CD4-positive, alpha-beta T cell (primary cell): ENCODE data around the gene BATF3. TPM values are rescaled to one million over a fixed set of nuclear protein-coding genes. Genes with fewer than 3 reads are reported as not detected.

Experiments used
- ATAC-seq: fragments of 200-7000 bp; cut with Tn5 transposase; one replicate; pipeline ENCODE4 v1.10.0; 2022; ENCODE audit warnings: mild to moderate bottlenecking; ENCODE audit not compliant: poor library complexity
- CTCF ChIA-PET: fragments of 350-600 bp; sonication (Branson Sonifier 250); formaldehyde crosslinking; loops from one replicate; lab custom pipeline; 2021; ENCODE audit warnings: antibody characterized with exemption, inconsistent platforms; lab: Charles Lee
- POLR2A ChIA-PET: fragments of 350-600 bp; sonication (Branson Sonifier 250); formaldehyde crosslinking; loops from one replicate; lab custom pipeline; 2021; ENCODE audit warnings: antibody characterized with exemption, inconsistent platforms; lab: Charles Lee
- DNase-seq, 14 experiments: peaks; one replicate each; pipeline ENCODE4 v3.0.0-alpha.2; 2013 to 2020; ENCODE audit warnings: mixed read lengths in 2 of 14
- H3K27ac ChIP-seq, 2 donors: one replicate each; pipeline versions ENCODE4 v1.5.1 to v1.7.0; 2013; ENCODE audit warnings: low read length in 2 of 2, low read depth in 1 of 2, mild to moderate bottlenecking in 1 of 2
- H3K27me3 ChIP-seq, 2 experiments: 1 replicate in 1 of 2; 2 replicates in 1 of 2; pipeline versions ENCODE4 v1.6.1 to v1.7.0; 2013; ENCODE audit warnings: low read length in 2 of 2, control low read depth in 1 of 2, mild to moderate bottlenecking in 1 of 2, moderate library complexity in 1 of 2; ENCODE audit not compliant: insufficient read depth in 2 of 2, control insufficient read depth in 1 of 2
- H3K36me3 ChIP-seq: one replicate; pipeline ENCODE4 v1.6.1; 2013; ENCODE audit warnings: low read length, control low read depth; ENCODE audit not compliant: insufficient read depth
- H3K4me1 ChIP-seq: one replicate; pipeline ENCODE4 v1.6.1; 2013; ENCODE audit warnings: low read length, control low read depth; ENCODE audit not compliant: insufficient read depth
- H3K4me3 ChIP-seq: one replicate; pipeline ENCODE4 v1.5.1; 2013; ENCODE audit warnings: mild to moderate bottlenecking, low read length, moderate library complexity
- H3K9me3 ChIP-seq, 2 experiments: 1 replicate in 1 of 2; 2 replicates in 1 of 2; pipeline versions ENCODE4 v1.6.1 to v1.7.0; 2013; ENCODE audit warnings: low read length in 2 of 2, mild to moderate bottlenecking in 2 of 2, control low read depth in 1 of 2, moderate library complexity in 1 of 2; ENCODE audit not compliant: control insufficient read depth in 1 of 2, insufficient read depth in 1 of 2
- H3K27ac Mint-ChIP-seq: one replicate; pipeline ENCODE4 v1.8.0; 2020; ENCODE audit warnings: mixed read lengths
- H3K27me3 Mint-ChIP-seq: one replicate; pipeline ENCODE4 v1.8.0; 2021; ENCODE audit warnings: mixed read lengths
- H3K36me3 Mint-ChIP-seq: one replicate; pipeline ENCODE4 v1.8.0; 2021; ENCODE audit warnings: low read depth, mixed read lengths
- H3K4me1 Mint-ChIP-seq: one replicate; pipeline ENCODE4 v1.8.0; 2021; ENCODE audit warnings: low read depth, mixed read lengths
- H3K4me3 Mint-ChIP-seq: one replicate; pipeline ENCODE4 v1.8.0; 2020; ENCODE audit warnings: mild to moderate bottlenecking, mixed read lengths
- H3K9me3 Mint-ChIP-seq: one replicate; pipeline ENCODE4 v1.8.0; 2020; ENCODE audit warnings: mixed read lengths
- CTCF ChIP-seq: fragments of 200-600 bp; IDR thresholded peaks from one replicate; pipeline ENCODE4 v1.8.0; 2022; ENCODE audit warnings: antibody characterized with exemption, mild to moderate bottlenecking
- intact Hi-C, 2 experiments: fragments of 100-400 bp; cut with DNase I in 1 of 2; cut with micrococcal nuclease in 1 of 2; formaldehyde crosslinking; loops; one replicate each; pipeline versions ENCODE4 v1.15.1 to v1.9.0; 2023 to 2025; cut with DNase I, micrococcal nuclease
- total RNA-seq, 174 experiments: library from RNA in 2 of 174; stranded (reverse) in 2 of 174; gene quantifications; one replicate each; pipeline ENCODE4 v1.2.3 and lab custom pipeline; 2021 to 2026

The BATF3 gene
- total RNA-seq, 2 experiments from 2014 or later = 0.92 to 1.2 TPM

- ATAC-seq = no peak
- ChIA-PET CTCF (interaction anchor here (1.5 to 2.7 kb wide), 2 partner anchors 37 to 52 kb away, joined by 3 to 10 read pairs; no protein-coding TSS in a partner anchor), POLR2A (interaction anchor here (1.7 kb wide), 2 partner anchors 10 to 89 kb away, joined by 4 to 7 read pairs; partner anchors contain the start of genes NSL1 and TATDN3)
- H3K27ac ChIP-seq = no peak overlapping the region
- no peak overlapping the region for H3K4me3 Mint-ChIP-seq
- H3K27me3 ChIP-seq = no peaks in the 10 kb centered on the region
- H3K27me3 Mint-ChIP-seq = no peaks in the 10 kb centered on the region
- intact Hi-C loops = loop anchor here (5.0 to 10.0 kb wide), 3 partner anchors 35 to 83 kb away; no protein-coding TSS in a partner anchor
- H3K4me1 ChIP-seq = peaks cover 30% of the 10 kb centered on the region
- H3K4me3 ChIP-seq = no peak overlapping the region
- peaks cover 41% of the 10 kb centered on the region for H3K4me1 Mint-ChIP-seq
- H3K27ac Mint-ChIP-seq = no peak overlapping the region
- no peaks in the 10 kb centered on the region for H3K36me3 ChIP-seq
- no peaks in the 10 kb centered on the region for H3K9me3 ChIP-seq
- no peaks in the 10 kb centered on the region for H3K36me3 Mint-ChIP-seq
- peak in 2 of 14 experiments; percentile 32 for DNase-seq
- TF ChIP-seq CTCF = no peak
- H3K9me3 Mint-ChIP-seq = no peaks in the 10 kb centered on the region
Measured at GRCh38 chr1:212701910-212702309, 2.3 kb upstream of the BATF3 start.

GRCh38 chr1:212700892-212701819 lies 1.5 kb upstream of the BATF3 start:
- intact Hi-C loops = loop anchor here (5.0 to 10.0 kb wide), 3 partner anchors 36 to 84 kb away; no protein-coding TSS in a partner anchor
- H3K9me3 ChIP-seq = no peaks in the 10 kb centered on the region
- H3K9me3 Mint-ChIP-seq = no peaks in the 10 kb centered on the region
- POLR2A ChIA-PET = interaction anchor here (0.7 to 1.7 kb wide), 5 partner anchors 10 to 142 kb away, joined by 3 to 7 read pairs (median 4); partner anchors contain the start of genes NSL1 and TATDN3
- H3K36me3 ChIP-seq = no peaks in the 10 kb centered on the region
- CTCF ChIA-PET = interaction anchor here (0.6 to 2.7 kb wide), 3 partner anchors 36 to 1370 kb away, joined by 3 to 10 read pairs (median 3); no protein-coding TSS in a partner anchor
- H3K4me1 Mint-ChIP-seq = peaks cover 46% of the 10 kb centered on the region
- no peaks in the 10 kb centered on the region for H3K27me3 ChIP-seq
- DNase-seq (peak in 6 of 14 experiments; percentile 1 to 57 (median 24)), ATAC-seq (peak; percentile 16)
- no peaks in the 10 kb centered on the region for H3K27me3 Mint-ChIP-seq
- peak overlapping the region; percentile 80 for H3K27ac Mint-ChIP-seq
- H3K36me3 Mint-ChIP-seq = no peaks in the 10 kb centered on the region
- no peak for TF ChIP-seq CTCF
- H3K4me3 ChIP-seq = peak overlapping the region; percentile 72
- H3K4me1 ChIP-seq = peaks cover 34% of the 10 kb centered on the region
- H3K27ac ChIP-seq = peak overlapping the region in 1 of 2 donors; percentile 14
- peak overlapping the region; percentile 87 for H3K4me3 Mint-ChIP-seq

GRCh38 chr1:212700223-212700891 lies 717 bp upstream of the BATF3 start:
- H3K27ac Mint-ChIP-seq = peak overlapping the region; percentile 80
- intact Hi-C loops = loop anchor here (5.0 to 10.0 kb wide), 3 partner anchors 37 to 84 kb away; no protein-coding TSS in a partner anchor
- peak overlapping the region; percentile 87 for H3K4me3 Mint-ChIP-seq
- no peaks in the 10 kb centered on the region for H3K9me3 ChIP-seq
- TF ChIP-seq CTCF = no peak
- DNase-seq = peak in 13 of 14 experiments; percentile 9 to 80 (median 23)
- H3K4me1 Mint-ChIP-seq = peaks cover 50% of the 10 kb centered on the region
- H3K36me3 Mint-ChIP-seq = no peaks in the 10 kb centered on the region
- peak overlapping the region; percentile 15 to 46 for H3K27ac ChIP-seq
- H3K27me3 ChIP-seq = no peaks in the 10 kb centered on the region
- no peaks in the 10 kb centered on the region for H3K27me3 Mint-ChIP-seq
- H3K4me1 ChIP-seq = peaks cover 34% of the 10 kb centered on the region
- peak overlapping the region; percentile 72 for H3K4me3 ChIP-seq
- CTCF ChIA-PET = interaction anchor here (0.6 to 2.7 kb wide), 3 partner anchors 36 to 1369 kb away, joined by 3 to 10 read pairs (median 3); no protein-coding TSS in a partner anchor
- peak; percentile 49 for ATAC-seq
- POLR2A ChIA-PET = interaction anchor here (0.7 to 1.7 kb wide), 5 partner anchors 11 to 142 kb away, joined by 3 to 7 read pairs (median 4); partner anchors contain the start of genes NSL1 and TATDN3
- H3K9me3 Mint-ChIP-seq = no peaks in the 10 kb centered on the region
- H3K36me3 ChIP-seq = no peaks in the 10 kb centered on the region
